Spleen (tissue), 7 donors: ENCODE data around the gene SEMA6D.

Source experiments
- CTCF ChIP-seq, 11 experiments: fragments of 200-600 bp in 7 of 11; fragments of 450-650 bp in 4 of 11; sonication (generic) in 4 of 11; IDR thresholded peaks in 8 of 11; conservative IDR thresholded peaks in 3 of 11; 1 replicate in 7 of 11; 2 replicates in 4 of 11; pipeline versions ENCODE4 v1.4.0 to v1.8.0; 2016 to 2021; ENCODE audit warnings: antibody characterized with exemption in 11 of 11, inconsistent platforms in 4 of 11, mild to moderate bottlenecking in 1 of 11
- POLR2AphosphoS5 ChIP-seq, 3 donors: sonication (generic); formaldehyde crosslinking; IDR thresholded peaks; one replicate each; pipeline ENCODE4 v1.5.1; 2017; ENCODE audit warnings: antibody characterized with exemption in 3 of 3
- donor health status: DM: no; HTN: no; CAD: no; lungs with moderate emphysema.
- donor health status: DM: no; HTN: no; CAD: no.
- donor health status: DM: no; HTN: no; CAD: no.

GRCh38 chr15:47705281-47705997, 11.9 kb upstream of the SEMA6D start:
- TF ChIP-seq CTCF (IDR thresholded peaks at IDR 0.05 in 8 of 11, conservative IDR thresholded peaks at IDR 0.05 in 3 of 11) = no peak
- TF ChIP-seq POLR2AphosphoS5 (IDR thresholded peaks at IDR 0.05) = no peak
